Hepatocyte (in vitro differentiated cells): Measurements from ENCODE around the gene FBXL7.

ENCODE experiments used
- EZH2 ChIP-seq: fragments of 200-600 bp; sonication (generic); IDR thresholded peaks from 2 replicates; pipeline ENCODE4 v1.6.1; 2016; ENCODE audit warnings: antibody characterized with exemption, mild to moderate bottlenecking, borderline replicate concordance
- TF ChIP-seq, protein P1 (sequence below): fragments of 200-600 bp; sonication (generic); IDR thresholded peaks from 2 replicates; pipeline ENCODE4 v1.5.1; 2016; ENCODE audit warnings: antibody characterized with exemption, mild to moderate bottlenecking; ENCODE audit not compliant: poor library complexity

DNA sequence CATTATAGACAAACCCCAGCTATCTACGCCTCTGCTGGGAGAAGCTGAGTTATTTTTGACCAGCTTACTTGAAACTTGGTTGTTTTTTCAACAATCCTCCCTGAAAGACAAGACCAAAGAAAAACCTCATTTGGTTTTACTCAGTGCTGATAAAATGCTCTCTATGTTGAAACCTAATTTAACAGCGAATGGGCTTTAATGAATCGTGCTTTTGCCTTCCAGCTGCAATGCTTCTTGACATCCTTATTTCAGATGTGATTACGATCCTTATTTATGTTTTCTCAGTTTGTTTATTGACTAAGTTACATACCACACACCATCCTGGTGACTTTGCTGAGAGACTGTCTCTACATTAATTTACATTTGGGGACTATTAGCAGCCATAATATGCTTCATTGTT is 179.2 kb downstream of the FBXL7 start:
- TF ChIP-seq, protein P1, sequence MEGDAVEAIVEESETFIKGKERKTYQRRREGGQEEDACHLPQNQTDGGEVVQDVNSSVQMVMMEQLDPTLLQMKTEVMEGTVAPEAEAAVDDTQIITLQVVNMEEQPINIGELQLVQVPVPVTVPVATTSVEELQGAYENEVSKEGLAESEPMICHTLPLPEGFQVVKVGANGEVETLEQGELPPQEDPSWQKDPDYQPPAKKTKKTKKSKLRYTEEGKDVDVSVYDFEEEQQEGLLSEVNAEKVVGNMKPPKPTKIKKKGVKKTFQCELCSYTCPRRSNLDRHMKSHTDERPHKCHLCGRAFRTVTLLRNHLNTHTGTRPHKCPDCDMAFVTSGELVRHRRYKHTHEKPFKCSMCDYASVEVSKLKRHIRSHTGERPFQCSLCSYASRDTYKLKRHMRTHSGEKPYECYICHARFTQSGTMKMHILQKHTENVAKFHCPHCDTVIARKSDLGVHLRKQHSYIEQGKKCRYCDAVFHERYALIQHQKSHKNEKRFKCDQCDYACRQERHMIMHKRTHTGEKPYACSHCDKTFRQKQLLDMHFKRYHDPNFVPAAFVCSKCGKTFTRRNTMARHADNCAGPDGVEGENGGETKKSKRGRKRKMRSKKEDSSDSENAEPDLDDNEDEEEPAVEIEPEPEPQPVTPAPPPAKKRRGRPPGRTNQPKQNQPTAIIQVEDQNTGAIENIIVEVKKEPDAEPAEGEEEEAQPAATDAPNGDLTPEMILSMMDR: no peak
- TF ChIP-seq EZH2: no peak
